ENCODE results near the gene TP53AIP1.

Gene TP53AIP1

GRCh38 chr11:128900468-128900867 is 42.2 kb downstream of the TP53AIP1 start:
- no peak overlapping the region for H3K4me3 ChIP-seq (ENCODE audit: low read depth, low read length)

DNA sequence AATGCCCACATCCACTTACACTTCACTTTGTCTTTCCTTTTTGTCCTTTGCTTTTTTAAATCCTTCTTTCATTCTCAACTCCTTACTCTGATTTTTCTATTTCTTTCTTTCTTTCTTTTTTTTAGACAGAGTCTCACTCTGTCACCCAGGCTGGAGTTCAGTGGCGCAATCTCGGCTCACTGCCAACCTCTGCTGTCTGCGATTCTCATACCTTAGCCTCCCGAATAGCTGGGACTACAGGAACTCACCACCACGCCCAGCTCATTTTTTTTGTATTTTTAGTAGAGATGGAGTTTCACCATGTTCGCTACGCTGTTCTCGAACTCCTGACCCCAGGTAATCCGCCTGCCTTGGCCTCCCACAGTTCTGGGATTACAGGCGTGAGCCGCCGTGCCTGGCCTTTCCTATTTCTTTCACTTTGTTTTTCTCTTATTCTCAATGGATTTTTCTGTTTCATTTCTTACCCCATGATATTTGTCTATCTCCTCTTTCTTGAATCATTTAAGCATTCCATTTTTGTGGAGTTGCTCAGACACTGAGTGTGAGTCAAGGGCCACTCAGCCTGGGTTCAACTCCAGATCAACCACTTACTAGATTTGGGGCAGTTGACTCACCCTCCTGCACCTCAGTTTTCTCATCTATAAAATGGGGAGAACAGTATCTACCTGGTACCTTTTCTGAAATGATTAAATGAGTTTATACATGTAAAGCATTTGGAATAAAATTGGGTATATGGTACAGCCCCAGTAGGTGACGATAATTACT is 43.9 kb downstream of the TP53AIP1 start:
- TF ChIP-seq, protein P1, sequence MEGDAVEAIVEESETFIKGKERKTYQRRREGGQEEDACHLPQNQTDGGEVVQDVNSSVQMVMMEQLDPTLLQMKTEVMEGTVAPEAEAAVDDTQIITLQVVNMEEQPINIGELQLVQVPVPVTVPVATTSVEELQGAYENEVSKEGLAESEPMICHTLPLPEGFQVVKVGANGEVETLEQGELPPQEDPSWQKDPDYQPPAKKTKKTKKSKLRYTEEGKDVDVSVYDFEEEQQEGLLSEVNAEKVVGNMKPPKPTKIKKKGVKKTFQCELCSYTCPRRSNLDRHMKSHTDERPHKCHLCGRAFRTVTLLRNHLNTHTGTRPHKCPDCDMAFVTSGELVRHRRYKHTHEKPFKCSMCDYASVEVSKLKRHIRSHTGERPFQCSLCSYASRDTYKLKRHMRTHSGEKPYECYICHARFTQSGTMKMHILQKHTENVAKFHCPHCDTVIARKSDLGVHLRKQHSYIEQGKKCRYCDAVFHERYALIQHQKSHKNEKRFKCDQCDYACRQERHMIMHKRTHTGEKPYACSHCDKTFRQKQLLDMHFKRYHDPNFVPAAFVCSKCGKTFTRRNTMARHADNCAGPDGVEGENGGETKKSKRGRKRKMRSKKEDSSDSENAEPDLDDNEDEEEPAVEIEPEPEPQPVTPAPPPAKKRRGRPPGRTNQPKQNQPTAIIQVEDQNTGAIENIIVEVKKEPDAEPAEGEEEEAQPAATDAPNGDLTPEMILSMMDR (IDR thresholded peaks at IDR 0.05; ENCODE audit: low read depth, low read length), result no peak
- H3K4me3 ChIP-seq (ENCODE audit: low read depth, low read length), result no peak overlapping the region

More at GRCh38 chr11:128900468-128900867, 42.2 kb downstream of the TP53AIP1 start:
- TF ChIP-seq, protein P1 (IDR thresholded peaks at IDR 0.05; ENCODE audit: low read depth, low read length), result no peak

DNA sequence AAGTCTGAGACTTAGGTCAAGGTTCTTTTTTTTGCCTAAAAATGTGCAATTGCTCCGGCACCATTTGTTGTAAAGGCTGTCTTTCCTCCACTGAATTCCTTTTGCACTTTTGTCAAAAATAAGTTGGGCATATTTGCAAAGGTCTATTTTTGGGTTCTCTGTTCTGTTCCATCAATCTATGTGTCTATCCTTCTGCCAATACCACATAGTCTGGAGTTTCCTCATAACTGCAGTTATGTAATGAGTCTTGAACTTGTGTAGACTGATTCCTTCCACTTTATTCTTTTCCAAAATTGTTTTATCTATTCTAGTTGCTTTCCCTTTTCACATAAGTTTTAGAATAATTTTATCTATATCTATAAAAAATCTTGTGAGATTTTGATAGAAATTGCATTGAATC is 44.8 kb downstream of the TP53AIP1 start:
- TF ChIP-seq, protein P1 (IDR thresholded peaks at IDR 0.05; ENCODE audit: low read depth, low read length), result no peak

GRCh38 chr11:128896356-128896755 is 46.3 kb downstream of the TP53AIP1 start:
- H3K4me3 ChIP-seq (ENCODE audit: low read depth, low read length), result no peak overlapping the region
- TF ChIP-seq, protein P1 (IDR thresholded peaks at IDR 0.05; ENCODE audit: low read depth, low read length), result no peak

More for the DNA sequence above, 44.8 kb downstream of the TP53AIP1 start:
- H3K4me3 ChIP-seq (ENCODE audit: low read depth, low read length), result no peak overlapping the region

DNA sequence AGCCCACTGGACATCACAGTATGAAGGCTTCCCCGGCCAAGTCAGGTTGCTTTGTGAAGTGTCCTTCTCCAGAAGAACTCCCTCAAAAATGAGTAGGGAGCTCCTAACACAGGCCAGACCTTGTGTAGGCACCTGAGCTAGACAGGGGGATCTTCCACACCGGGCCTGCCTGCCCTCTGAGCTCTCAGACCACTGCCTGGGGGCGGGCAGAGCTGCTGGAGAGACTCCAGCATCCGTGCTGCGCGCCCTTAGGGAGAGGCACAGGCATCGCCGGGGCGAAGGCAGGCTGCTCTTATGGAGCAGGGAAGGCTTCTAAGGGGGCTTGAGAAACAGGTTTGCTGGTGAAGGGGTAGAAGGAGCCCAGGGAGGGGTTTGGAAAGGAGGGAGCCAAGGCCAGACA is 47.1 kb downstream of the TP53AIP1 start:
- H3K4me3 ChIP-seq (ENCODE audit: low read depth, low read length), result no peak overlapping the region
- TF ChIP-seq, protein P1 (IDR thresholded peaks at IDR 0.05; ENCODE audit: low read depth, low read length), result no peak

GRCh38 chr11:128894685-128895084 is 48.0 kb downstream of the TP53AIP1 start:
- H3K4me3 ChIP-seq (ENCODE audit: low read depth, low read length), result no peak overlapping the region
- TF ChIP-seq, protein P1 (IDR thresholded peaks at IDR 0.05; ENCODE audit: low read depth, low read length), result no peak

DNA sequence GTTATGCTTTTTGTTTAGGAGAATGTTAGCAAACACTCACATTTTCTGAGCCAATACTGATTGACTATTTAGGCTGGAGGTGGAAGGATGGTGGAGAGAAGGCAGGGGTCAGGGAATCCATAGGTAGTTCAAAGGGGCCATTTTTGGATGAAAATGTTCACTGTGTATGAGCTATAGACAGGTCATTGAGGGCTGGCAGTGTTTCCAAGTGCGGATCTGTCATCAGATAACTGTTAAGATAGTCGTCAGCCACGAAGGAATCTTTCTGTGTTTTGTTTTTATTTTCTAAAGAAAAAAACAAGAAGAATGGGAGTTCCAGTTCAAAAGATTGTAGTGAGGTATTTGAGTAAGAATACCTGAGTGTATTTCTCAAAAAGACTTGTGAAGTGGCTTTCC is 48.4 kb downstream of the TP53AIP1 start:
- no peak overlapping the region for H3K4me3 ChIP-seq (ENCODE audit: low read depth, low read length)
- TF ChIP-seq, protein P1 (IDR thresholded peaks at IDR 0.05; ENCODE audit: low read depth, low read length), result no peak

Data from WI38 (cell line).